GM10266 (cell line): Measurements from ENCODE around the gene SLC6A6.
A peak's percentile ranks its signal among the peaks of the same experiment; 100 is the strongest.

Experiments used
- DNase-seq: peaks from one replicate; pipeline ENCODE4 v3.0.0; 2012; ENCODE audit errors: extremely low spot score
- TF ChIP-seq, protein P1 (sequence below): IDR thresholded peaks from 2 replicates; pipeline ENCODE4 v1.5.1; 2012; ENCODE audit warnings: mild to moderate bottlenecking, low read depth; ENCODE audit not compliant: control insufficient read depth, insufficient read depth; ENCODE audit errors: missing control alignments

The SLC6A6 gene

DNA sequence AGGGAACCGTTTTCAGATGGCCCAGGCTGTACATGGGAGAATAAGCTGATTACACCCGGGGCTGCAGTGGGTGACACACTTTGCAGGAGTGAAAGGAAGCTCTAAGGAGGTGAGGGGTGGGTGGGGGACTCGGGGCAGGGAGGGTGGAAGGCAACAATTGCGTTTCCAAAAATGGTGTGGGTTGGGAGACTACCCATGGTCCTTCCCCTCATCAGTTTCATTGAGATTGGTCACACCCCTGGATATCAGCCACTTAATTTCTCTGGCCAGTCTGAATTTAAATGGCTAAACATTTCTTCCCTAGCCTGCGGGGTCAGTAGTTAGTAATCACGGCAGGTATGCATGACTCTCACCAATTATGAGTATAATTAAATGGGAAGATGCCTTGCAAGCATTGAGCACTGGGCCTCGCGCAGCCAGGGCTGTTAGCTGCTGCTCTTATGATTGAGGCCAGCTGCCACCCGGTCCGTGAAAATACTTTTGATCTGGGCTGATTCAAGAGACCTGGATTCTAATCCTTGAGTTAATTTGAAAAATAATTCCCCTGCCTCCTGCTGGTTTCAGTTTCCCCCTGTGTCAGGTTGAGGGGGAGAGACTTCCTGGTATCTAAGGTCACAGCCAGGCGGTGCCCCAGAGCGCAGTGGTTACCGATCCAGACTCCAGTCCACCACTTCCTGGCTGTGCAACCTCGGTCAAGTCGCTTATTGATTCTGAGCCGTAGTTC lies 23.3 kb downstream of the SLC6A6 start:
- TF ChIP-seq, protein P1, sequence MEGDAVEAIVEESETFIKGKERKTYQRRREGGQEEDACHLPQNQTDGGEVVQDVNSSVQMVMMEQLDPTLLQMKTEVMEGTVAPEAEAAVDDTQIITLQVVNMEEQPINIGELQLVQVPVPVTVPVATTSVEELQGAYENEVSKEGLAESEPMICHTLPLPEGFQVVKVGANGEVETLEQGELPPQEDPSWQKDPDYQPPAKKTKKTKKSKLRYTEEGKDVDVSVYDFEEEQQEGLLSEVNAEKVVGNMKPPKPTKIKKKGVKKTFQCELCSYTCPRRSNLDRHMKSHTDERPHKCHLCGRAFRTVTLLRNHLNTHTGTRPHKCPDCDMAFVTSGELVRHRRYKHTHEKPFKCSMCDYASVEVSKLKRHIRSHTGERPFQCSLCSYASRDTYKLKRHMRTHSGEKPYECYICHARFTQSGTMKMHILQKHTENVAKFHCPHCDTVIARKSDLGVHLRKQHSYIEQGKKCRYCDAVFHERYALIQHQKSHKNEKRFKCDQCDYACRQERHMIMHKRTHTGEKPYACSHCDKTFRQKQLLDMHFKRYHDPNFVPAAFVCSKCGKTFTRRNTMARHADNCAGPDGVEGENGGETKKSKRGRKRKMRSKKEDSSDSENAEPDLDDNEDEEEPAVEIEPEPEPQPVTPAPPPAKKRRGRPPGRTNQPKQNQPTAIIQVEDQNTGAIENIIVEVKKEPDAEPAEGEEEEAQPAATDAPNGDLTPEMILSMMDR: no peak
- no peak for DNase-seq

DNA sequence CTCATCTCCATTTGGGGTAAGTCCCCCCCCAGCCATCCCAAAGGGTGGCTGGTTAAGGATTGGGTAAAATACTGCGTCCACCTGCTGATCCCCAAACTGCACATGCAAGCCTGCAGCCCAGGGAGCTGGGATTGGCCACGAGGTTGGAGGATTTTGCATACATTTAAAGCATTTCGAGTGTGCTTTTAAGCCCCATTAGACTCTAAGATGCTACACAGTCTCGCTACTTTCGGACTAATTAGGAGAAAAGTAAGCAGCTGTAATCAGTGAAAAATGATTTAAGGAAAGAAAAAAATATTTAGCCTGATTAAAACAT lies 23.9 kb downstream of the SLC6A6 start:
- TF ChIP-seq, protein P1: no peak
- no peak for DNase-seq

DNA sequence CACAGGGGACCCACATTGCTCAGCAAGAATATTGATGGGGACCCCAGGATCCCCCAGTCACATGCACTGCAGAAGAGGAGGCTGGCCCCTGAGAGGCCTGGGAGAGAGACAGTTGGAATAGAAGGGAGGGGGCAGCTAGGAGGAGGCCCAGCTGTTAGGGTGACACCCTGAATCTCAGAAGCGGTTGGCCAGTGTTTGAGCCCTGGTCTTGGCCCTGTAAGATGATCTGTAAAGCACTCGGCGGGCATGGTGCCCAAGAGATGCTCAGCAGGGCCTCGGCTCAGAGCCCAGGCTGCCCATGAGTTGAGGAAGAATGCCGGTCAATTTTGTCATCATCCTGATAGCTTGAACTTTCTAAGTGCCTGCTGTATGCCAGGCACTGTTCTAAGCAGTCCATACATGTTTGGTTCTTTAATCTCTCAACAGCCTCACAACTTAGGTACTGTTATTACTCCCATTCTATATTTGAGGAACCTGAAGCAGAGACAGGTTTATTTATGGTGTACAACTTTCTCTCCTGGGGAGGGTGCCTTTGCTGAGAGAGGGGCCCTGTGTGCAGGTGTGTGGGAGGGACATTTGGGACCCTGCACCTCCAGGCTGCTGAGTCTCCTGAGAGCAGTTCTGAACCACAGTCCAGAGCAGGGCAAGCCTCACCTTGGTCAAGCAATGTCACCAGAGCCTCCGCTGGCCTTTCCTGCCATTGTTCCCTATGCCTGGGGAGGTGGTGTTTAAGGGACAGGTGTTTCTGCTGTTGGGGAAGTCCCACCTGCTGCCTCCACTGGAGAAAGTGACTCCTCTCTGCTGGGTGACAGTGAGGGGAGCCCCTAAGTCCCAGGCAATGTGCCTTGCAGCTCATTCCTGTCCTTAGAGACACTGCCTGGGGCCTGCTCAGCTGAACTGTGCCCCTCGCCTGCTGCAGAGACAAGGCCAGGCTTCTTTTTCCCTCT lies 26.0 kb downstream of the SLC6A6 start:
- peak; percentile 30 for DNase-seq
- TF ChIP-seq, protein P1: no peak

DNA sequence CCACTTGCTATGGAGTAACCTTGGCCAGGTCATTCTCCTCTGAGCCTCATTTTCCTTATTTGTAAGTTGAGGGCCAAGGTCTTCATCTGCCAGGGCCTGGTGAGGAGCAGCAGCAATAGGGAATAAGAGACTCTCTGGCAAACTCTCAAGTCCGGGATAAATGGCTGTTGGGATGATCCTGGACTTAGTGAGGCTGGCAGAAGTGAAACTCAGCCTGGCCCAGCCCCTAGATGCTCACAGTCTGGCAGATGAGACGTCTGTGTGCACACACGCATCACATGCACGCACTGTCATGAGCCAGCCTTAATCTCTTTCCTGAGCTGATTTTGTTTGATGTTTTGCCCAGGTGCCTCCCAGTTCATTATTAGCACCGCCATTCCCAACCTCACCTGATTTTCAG lies 26.8 kb downstream of the SLC6A6 start:
- TF ChIP-seq, protein P1: no peak
- no peak for DNase-seq

DNA sequence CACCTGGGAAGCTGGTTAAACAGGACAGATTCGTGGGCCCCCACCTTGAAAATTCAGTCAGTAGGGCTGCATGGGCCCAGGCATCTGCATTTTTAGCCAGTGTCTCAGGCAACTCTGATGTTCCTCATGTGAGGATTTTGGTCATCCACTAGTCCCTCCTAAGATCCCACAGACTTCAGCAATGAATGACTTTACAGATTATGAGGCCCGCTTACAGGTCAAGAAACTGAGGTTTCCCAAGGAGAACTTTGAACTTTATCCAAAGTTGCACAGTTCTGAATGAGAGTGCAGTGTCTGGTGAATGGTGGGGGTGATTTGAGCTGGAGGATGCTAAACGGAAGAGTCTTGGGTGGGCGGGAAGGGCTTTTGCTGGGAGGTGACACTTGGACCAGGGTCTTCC lies 27.2 kb downstream of the SLC6A6 start:
- TF ChIP-seq, protein P1: no peak
- no peak for DNase-seq

DNA sequence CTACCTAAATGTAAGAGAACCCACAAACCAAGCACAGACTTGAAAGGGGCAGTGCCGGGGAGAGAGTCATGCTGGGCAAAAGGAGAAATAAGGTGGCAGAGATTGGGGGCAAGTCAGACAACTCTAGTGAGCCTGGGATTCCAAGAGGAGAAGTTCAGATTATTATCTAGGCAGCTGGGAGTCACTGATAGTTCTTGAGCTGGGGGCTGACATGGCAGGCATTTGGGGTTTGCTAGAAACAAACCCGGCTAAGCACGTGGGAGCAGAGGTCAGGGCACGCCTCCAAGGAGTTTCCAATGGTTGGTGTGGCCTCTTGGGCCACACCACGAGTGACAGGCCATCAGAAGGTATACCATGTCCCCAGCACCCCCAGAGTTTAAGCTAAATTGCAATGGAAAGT lies 27.6 kb downstream of the SLC6A6 start:
- TF ChIP-seq, protein P1: no peak
- no peak for DNase-seq
